Globus pallidus (tissue), 1 donor: Measurements from ENCODE around the gene RSRC1.
"Not testable (repeated sequence)": the region's sequence is repeated elsewhere in the genome, so short reads cannot be mapped to it uniquely, and the experiment has no call there.

Experiments used
- DNase-seq: peaks from one replicate; pipeline ENCODE4 v3.0.0-alpha.2; 2015; ENCODE audit warnings: low spot score

The RSRC1 gene

GRCh38 chr3:158228942-158229341 is 119.1 kb downstream of the RSRC1 start:
- not testable (repeated sequence) for DNase-seq

- no peak for DNase-seq
These were observed 123.9 kb downstream of the RSRC1 start for GRCh38 chr3:158233791-158234190.

DNA sequence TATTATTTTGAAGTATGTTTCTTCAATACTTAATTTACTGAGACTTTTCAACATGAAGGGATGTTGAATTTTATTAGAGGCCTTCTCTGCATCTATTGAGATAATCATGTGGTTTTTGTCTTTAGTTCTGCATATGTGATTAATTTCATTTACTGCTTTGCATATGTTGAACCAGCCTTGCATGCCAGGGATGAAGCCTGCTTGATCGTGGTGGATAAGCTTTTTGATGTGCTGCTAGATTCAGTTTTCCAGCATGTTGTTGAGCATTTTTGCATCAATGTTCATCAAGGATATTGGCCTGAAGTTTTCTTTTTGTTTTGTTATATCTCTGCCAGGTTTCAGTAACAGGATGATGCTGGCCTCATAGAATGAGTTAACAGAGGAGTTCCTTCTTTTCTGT is 134.4 kb downstream of the RSRC1 start:
- DNase-seq, result no peak

DNA sequence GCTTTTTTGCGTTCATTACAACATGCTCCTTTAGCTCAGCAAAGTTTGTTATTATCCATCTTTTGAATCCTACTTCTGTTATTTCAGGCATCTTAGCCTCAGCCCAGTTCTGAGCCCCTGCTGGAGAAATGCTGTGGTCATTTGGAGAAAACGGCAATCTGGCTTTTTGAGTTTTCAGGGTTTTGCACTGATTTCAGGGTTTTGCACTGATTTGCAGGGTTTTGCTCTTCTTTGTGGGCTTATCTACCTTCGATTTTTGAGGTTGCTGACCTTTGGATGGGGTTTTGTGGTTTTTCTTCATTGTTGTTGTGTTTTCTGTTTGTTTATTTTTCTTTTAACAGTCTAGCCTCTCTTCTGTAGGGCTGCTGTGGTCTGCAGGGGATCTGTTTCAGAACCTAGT is 137.4 kb downstream of the RSRC1 start:
- DNase-seq, result no peak

DNA sequence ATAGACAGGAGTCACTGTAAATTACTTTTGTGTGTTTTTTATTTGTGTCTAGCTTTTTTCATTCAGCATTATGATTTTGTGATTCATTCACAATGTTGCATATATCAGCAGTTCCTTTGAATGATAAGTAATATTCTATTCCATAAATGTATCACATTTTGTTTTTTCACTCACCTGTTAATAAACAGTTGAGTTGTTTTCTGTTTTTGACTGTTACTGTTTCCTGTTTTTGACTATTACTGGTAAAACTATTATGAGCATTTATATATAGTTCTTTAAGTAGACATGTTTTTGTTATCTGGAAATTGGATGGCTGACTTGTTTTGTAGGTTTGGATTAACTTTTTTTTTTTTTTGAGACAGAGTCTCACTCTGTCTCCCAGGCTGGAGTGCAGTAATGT is 138.4 kb downstream of the RSRC1 start:
- DNase-seq, result no peak

- DNase-seq, result no peak
These were observed 139.3 kb downstream of the RSRC1 start for GRCh38 chr3:158249183-158249582.

DNA sequence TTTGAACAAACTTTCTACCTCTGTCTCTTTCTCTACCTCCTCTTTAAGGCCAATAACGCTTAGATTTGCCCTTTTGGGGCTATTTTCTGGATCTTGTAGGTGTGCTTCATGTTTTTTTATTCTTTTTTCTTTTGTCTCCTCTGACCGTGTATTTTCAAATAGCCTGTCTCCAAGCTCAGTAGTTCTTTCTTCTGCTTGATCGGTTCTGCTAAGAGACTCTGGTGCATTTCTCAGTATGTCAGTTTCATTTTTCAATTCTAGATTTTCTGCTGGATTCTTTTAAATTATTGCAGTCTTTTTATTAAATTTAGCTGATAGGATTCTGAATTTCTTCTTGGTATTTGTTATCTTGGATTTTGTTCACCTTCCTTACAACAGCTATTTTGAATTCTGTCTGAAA is 148.7 kb downstream of the RSRC1 start:
- DNase-seq, result no peak

DNA sequence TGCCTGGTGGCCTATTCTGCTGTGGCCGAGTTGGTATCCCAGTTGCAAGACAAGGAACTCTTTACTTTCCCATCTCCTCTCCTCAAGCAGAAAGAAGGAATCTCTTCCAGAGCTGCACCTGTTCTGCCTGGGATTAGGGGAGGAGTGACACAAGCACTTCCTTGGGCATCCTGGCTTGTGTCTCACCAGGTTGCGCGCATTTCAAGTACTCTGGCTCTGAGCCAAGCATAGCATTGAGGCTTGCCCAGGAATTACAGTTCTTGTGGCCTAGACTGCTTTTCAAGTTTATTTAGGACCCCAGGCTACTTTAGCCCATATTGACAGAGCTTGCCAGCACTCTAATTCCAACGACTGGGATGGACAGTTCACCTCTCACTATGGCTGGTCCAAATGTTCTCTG is 150.5 kb downstream of the RSRC1 start:
- no peak for DNase-seq

GRCh38 chr3:158261371-158261991 is 151.6 kb downstream of the RSRC1 start:
- no peak for DNase-seq

DNA sequence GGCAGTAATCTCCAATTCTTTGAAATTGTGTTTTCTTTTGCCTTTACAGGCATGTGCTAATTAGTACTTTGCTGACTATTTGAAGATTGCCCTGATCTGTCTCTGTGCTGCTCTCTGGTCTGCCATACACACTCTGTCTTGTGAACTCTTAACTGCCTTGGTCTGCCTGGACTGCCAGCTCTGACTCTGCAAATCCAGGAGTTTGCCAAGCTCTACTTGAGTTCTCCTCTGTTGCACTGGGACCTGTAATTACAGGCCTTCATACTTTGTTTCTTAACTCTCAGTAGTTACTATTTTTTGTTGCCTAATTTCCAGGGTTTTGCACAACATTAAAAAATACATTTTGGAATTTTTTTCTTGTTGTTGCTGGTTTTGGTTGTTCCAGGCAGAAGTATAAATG is 155.0 kb downstream of the RSRC1 start:
- no peak for DNase-seq

DNA sequence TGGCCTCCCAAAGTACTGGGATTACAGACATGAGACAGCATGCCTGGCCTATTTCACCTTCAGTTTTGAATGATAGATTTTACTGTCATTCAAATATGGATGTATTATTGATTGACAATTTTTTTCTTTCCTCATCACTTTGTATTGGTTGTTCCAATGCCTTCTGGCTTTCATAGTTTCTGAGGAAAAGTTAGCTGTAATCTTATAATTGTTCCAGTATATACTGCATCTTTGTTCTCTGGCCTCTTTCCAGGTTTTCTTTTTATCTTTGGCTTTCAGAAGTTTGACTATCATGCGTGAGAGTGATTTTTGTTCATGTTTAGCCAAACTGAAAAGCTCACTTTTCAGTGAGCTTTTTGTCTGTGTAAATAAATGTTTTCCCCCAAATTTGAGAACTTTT is 157.1 kb downstream of the RSRC1 start:
- DNase-seq, result no peak

- no peak for DNase-seq
These were observed 160.1 kb downstream of the RSRC1 start for GRCh38 chr3:158269942-158270341.

- DNase-seq, result no peak
These were observed 162.2 kb downstream of the RSRC1 start for GRCh38 chr3:158272081-158272480.

DNA sequence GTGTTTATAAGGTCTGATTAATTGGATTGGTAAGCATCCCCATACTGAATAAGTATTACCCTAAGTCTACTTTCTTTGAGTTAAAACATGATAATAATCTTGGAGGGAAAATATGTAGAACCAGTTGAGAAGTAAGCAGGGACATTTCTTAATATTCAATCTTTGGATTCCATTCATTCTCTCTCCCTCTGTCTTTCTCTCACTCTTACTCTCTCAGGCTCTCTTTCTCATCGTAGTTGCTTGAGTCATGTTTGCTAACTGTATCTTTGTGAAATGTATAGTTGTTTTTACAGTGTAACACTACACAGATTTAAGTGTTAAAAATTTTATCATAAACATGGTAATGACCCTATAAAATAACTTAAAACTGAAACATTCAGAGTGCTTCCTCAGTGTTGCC is 163.8 kb downstream of the RSRC1 start:
- DNase-seq, result no peak

- DNase-seq, result no peak
These were observed 168.3 kb downstream of the RSRC1 start for GRCh38 chr3:158278187-158278586.

GRCh38 chr3:158279609-158280008 is 169.7 kb downstream of the RSRC1 start:
- no peak for DNase-seq

- no peak for DNase-seq
These were observed 185.9 kb downstream of the RSRC1 start for GRCh38 chr3:158295771-158296170.

GRCh38 chr3:158297940-158298339 is 188.1 kb downstream of the RSRC1 start:
- no peak for DNase-seq

- no peak for DNase-seq
These were observed 198.5 kb downstream of the RSRC1 start for GRCh38 chr3:158308236-158308928.

DNA sequence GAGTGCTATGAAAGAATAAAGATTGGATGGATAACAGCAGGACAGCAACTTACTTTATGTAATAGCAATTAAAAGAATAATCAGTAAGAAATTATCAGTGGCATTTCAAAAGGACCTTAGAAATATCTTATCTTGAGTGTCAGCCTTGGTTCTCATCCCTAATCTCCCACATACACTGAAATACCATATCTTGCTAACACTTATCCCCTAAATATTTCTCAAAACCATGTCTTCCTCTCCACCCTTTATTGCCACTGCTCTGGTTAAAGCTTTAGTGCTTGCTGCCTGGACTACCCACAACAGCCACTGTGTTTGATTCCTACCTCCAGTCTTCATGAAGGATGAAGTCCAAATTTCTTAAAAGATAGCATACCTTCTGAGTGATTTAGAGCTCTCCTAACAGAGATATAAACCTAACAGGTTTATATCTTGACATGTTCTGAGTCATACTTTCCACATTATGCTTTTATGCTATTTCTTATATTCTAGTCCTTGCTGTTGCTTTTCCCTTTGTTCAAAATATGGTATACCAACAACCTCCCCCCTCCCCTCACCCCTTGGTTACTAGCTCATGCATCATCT is 202.8 kb downstream of the RSRC1 start:
- no peak for DNase-seq

GRCh38 chr3:158313338-158313927 is 203.5 kb downstream of the RSRC1 start:
- DNase-seq, result no peak

DNA sequence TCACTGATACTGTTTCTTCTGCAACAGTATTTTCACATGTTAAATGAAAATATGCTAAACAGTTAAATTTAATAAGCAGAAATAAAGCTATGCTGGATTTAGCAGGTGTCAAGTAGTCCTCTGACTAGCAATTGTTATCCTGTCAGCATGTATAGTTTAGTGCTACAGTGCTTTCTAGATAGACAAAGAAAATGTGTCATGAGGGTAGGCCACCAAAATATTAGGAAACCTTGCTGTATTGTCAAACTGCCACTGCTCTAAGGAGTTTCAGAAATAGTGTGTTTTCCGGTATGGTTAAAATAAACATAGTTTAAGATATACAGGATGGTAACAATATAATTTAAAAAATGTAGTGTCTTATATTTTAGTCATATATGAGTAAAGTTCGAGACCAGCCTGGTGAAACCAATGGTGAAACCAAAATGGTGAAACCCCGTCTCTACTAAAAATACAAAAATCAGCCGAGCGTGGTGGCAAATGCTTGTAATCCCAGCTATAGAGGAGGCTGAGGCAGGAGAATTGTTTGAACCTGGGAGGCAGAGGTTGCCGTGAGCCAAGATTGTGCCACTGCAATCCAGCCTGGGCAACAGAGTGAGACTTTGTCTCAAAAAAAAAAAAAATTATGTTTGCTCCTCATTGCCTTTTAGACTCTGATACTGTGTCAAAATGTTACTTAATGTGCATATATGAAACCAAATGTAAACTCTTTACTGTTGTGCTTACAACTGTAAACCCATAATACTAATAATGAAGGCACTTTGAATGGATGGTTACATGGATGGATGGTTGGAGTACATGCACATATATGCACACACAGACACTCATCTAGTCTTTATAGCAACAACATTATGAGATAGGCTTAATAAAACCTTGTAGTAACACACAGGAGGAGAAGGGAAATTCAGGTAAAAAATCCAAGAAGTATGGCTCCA is 204.8 kb downstream of the RSRC1 start:
- DNase-seq, result no peak
